Endothelial cell of umbilical vein (primary cell): Measurements from ENCODE around the gene MAPRE2. TPM values are rescaled to one million over a fixed set of nuclear protein-coding genes. Genes with fewer than 3 reads are reported as not detected.

Experiments
- BruUV-seq: library from RNA; stranded (reverse); fragments of 400-500 nt; replicated peaks from 2 replicates; lab custom pipeline; 2021; lab: Mats Ljungman, UMichigan
- CTCF ChIA-PET: fragments of 300-600, 350-600 bp; sonication (Branson Sonifier 250); formaldehyde crosslinking; loops from one replicate; lab custom pipeline; 2021; ENCODE audit warnings: antibody characterized with exemption, inconsistent platforms; lab: Charles Lee
- POLR2A ChIA-PET: fragments of 300-600, 350-600 bp; sonication (Branson Sonifier 250); formaldehyde crosslinking; loops from one replicate; lab custom pipeline; 2021; ENCODE audit warnings: antibody characterized with exemption, inconsistent platforms; lab: Charles Lee
- DNase-seq: peaks from one replicate; pipeline ENCODE4 v3.0.0-alpha.2; 2011; ENCODE audit warnings: low read depth, low spot score
- FAIRE-seq: peaks from 2 replicates; lab custom pipeline; 2011; peaks lifted over from hg19 to GRCh38; lab: Jason Lieb, UNC
- H2AFZ ChIP-seq: 2 replicates; pipeline ENCODE4 v1.6.0; 2012; ENCODE audit warnings: low read depth, low read length, control low read depth, inconsistent platforms
- H3K27ac ChIP-seq: 2 replicates; pipeline ENCODE4 v1.5.1; 2011; ENCODE audit warnings: low read depth, mild to moderate bottlenecking, control low read depth, low read length, moderate library complexity; ENCODE audit not compliant: insufficient read depth
- H3K27me3 ChIP-seq, 2 experiments: 2 replicates each; pipeline versions ENCODE4 v1.6.0 to v1.6.1; 2011; ENCODE audit warnings: low read length in 2 of 2, mixed read lengths in 1 of 2; ENCODE audit not compliant: control insufficient read depth in 2 of 2, insufficient read depth in 2 of 2
- H3K36me3 ChIP-seq, 2 experiments: 2 replicates in 1 of 2; 3 replicates in 1 of 2; pipeline ENCODE4 v1.5.1; 2011; ENCODE audit warnings: low read length in 2 of 2, mild to moderate bottlenecking in 1 of 2, moderate library complexity in 1 of 2; ENCODE audit not compliant: control insufficient read depth in 2 of 2, insufficient read depth in 2 of 2; ENCODE audit errors: extremely low read depth in 1 of 2
- H3K4me1 ChIP-seq: 3 replicates; pipeline ENCODE4 v1.5.1; 2011; ENCODE audit warnings: mild to moderate bottlenecking, low read length; ENCODE audit not compliant: control insufficient read depth, insufficient read depth; ENCODE audit errors: extremely low read depth
- H3K4me2 ChIP-seq: 2 replicates; pipeline ENCODE4 v1.6.1; 2011; ENCODE audit warnings: low read length, control low read depth, mixed read lengths; ENCODE audit not compliant: insufficient read depth
- H3K4me3 ChIP-seq, 3 experiments: fragments of 200-600 bp in 1 of 3; sonication (generic), shearing (Covaris generic) in 1 of 3; replicated peaks in 1 of 3; 2 replicates each; pipeline ENCODE4 v1.5.1; 2011 to 2016; ENCODE audit warnings: control low read depth in 3 of 3, low read length in 3 of 3, mild to moderate bottlenecking in 2 of 3, inconsistent platforms in 1 of 3, low read depth in 1 of 3, moderate library complexity in 1 of 3; ENCODE audit not compliant: insufficient read depth in 1 of 3
- H3K79me2 ChIP-seq: 2 replicates; pipeline ENCODE4 v1.6.0; 2012; ENCODE audit warnings: low read length, inconsistent platforms; ENCODE audit not compliant: control insufficient read depth, insufficient read depth
- H3K9ac ChIP-seq: replicated peaks from 2 replicates; pipeline ENCODE3; 2011; ENCODE audit warnings: low read length, control low read depth; ENCODE audit not compliant: insufficient read depth; ENCODE audit errors: extremely low read depth
- H3K9me1 ChIP-seq: replicated peaks from 3 replicates; pipeline ENCODE4 v1.6.0; 2011; ENCODE audit warnings: mild to moderate bottlenecking, low read length; ENCODE audit not compliant: control insufficient read depth, insufficient read depth; ENCODE audit errors: extremely low read depth
- H3K9me3 ChIP-seq: replicated peaks from 2 replicates; pipeline ENCODE4 v1.5.1; 2012; ENCODE audit warnings: low read length, inconsistent platforms; ENCODE audit not compliant: control insufficient read depth, insufficient read depth
- H4K20me1 ChIP-seq: replicated peaks from 2 replicates; pipeline ENCODE3; 2011; ENCODE audit warnings: mild to moderate bottlenecking, low read length; ENCODE audit not compliant: control insufficient read depth, insufficient read depth; ENCODE audit errors: extremely low read depth
- EZH2 ChIP-seq: IDR thresholded peaks from 2 replicates; pipeline ENCODE4 v1.6.1; 2012; ENCODE audit warnings: borderline replicate concordance, low read depth, mild to moderate bottlenecking, moderate library complexity, low read length, inconsistent platforms; ENCODE audit not compliant: severe bottlenecking
- FOS ChIP-seq: IDR thresholded peaks from 2 replicates; pipeline ENCODE4 v1.6.1; 2011; ENCODE audit warnings: mild to moderate bottlenecking, low read length, moderate library complexity, borderline replicate concordance; ENCODE audit not compliant: insufficient read depth
- GATA2 ChIP-seq: IDR thresholded peaks from 2 replicates; pipeline ENCODE4 v1.7.0; 2011; ENCODE audit warnings: low read depth, mild to moderate bottlenecking, moderate library complexity, mixed read lengths, low read length; ENCODE audit not compliant: insufficient read length, insufficient read depth
- JUN ChIP-seq: IDR thresholded peaks from 2 replicates; pipeline ENCODE4 v1.6.1; 2011; ENCODE audit warnings: borderline replicate concordance, low read depth; ENCODE audit not compliant: insufficient read length, insufficient read depth
- MYC ChIP-seq: IDR thresholded peaks from one replicate; pipeline ENCODE4 v1.6.1; 2011; ENCODE audit warnings: mild to moderate bottlenecking, low read depth, low read length
- POLR2A ChIP-seq: IDR thresholded peaks from 2 replicates; pipeline ENCODE4 v1.6.1; 2012; ENCODE audit warnings: low read depth, mild to moderate bottlenecking, control low read depth, low read length
- POLR2AphosphoS5 ChIP-seq: IDR thresholded peaks from 2 replicates; pipeline ENCODE4 v1.6.1; 2012; ENCODE audit warnings: low read depth, mild to moderate bottlenecking, control low read depth, low read length, moderate library complexity; ENCODE audit not compliant: insufficient read depth
- dilution Hi-C: fragments of 300-500 bp; cut with MboI; formaldehyde crosslinking; loops from one replicate; pipeline ENCODE4 v1.15.0; 2019; ENCODE audit warnings: low sequenced_read_pairs; ENCODE audit not compliant: extremely low pct_ligation_motif_present
- intact Hi-C: fragments of 100-400 bp; cut with micrococcal nuclease; formaldehyde crosslinking; loops from one replicate; pipeline ENCODE4 v1.10.0; 2022
- polyA plus RNA-seq, 4 experiments: library from polyadenylated mRNA; depleted of rRNA in 3 of 4; stranded (reverse) in 3 of 4; unstranded in 1 of 4; fragments of >200 nt; gene quantifications; 2 replicates each; pipeline versions ENCODE4 v1.2.1 to v1.2.3, GENCODE V29; 2011 to 2012; ENCODE audit warnings: missing spikeins in 1 of 4
- total RNA-seq: library from RNA; stranded (reverse); gene quantifications from 2 replicates; pipeline ENCODE4 v1.2.3, GENCODE V29; 2021
- TF ChIP-seq, protein P1 (sequence below): IDR thresholded peaks from 2 replicates; pipeline ENCODE4 v1.6.1; 2011; ENCODE audit not compliant: insufficient read depth, insufficient read length
- TF ChIP-seq, protein P2 (sequence below), 2 donors: IDR thresholded peaks; 1 replicate in 1 of 2; 2 replicates in 1 of 2; pipeline ENCODE4 v1.5.1; 2011; ENCODE audit warnings: low read length in 2 of 2, mild to moderate bottlenecking in 2 of 2, moderate library complexity in 2 of 2, control low read depth in 1 of 2, inconsistent platforms in 1 of 2, low read depth in 1 of 2; ENCODE audit not compliant: insufficient read depth in 1 of 2; ENCODE audit errors: extremely low read depth in 1 of 2

Gene MAPRE2
- total and polyA plus RNA-seq, 2 donors (not counting 3 experiments of a cell fraction or from before 2014, with no cell fraction given), result 117 to 148 TPM

DNA sequence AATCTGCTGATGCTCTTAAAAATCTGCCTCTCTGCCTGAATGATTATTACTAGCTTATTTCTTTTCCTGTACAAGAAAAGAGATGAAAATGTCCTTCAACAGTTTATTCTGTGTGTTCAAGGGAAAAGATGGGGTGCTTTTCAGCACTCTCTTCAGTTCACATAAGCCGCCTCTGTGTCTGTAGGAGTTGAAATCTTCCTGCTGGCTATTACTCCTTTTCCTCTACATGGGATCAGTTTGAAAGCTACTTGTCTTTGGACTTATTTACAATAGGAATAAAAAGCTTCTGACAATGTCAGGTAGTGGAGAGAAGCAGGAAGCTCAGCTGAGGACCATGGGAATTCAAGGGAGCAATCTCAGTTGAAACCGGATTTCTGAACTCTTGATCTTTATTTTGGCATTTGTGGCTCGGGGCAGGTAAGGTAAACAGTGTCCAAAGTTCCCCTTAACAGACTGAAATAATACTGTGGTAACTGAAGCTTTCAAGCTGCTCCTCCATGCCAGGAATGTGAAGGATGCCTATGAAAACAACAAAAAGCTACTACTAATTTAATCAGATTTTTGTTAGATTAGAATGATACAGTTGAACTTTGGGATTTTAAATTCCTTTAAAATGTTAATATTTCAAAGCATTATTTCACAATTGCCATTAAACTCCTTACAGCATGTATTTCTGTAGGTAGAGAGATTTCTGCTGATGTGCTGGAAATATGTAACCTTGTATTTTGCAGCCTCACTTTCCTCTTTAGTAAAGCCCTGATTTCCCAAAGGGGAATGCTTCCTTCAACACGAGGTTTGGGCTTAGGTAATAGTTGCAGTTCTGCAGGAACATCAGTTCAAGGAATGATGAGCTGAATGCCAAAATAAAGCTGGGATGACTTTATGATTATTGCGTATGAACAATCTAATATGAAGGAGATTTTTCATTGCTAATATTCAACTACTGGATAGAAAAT lies 43.6 kb downstream of the MAPRE2 start:
- no peaks in the 10 kb centered on the region for H3K9me1 ChIP-seq
- peaks cover 0 to 2% of the 10 kb centered on the region in 2 experiments for H3K36me3 ChIP-seq
- dilution Hi-C loops, result no loop called here
- POLR2A ChIA-PET, result no interaction called here
- no peak for TF ChIP-seq FOS
- TF ChIP-seq POLR2AphosphoS5, result no peak
- TF ChIP-seq MYC, result no peak
- TF ChIP-seq, protein P1, sequence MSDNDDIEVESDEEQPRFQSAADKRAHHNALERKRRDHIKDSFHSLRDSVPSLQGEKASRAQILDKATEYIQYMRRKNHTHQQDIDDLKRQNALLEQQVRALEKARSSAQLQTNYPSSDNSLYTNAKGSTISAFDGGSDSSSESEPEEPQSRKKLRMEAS, result no peak
- TF ChIP-seq EZH2, result no peak
- no peak for TF ChIP-seq POLR2A
- TF ChIP-seq, protein P2, sequence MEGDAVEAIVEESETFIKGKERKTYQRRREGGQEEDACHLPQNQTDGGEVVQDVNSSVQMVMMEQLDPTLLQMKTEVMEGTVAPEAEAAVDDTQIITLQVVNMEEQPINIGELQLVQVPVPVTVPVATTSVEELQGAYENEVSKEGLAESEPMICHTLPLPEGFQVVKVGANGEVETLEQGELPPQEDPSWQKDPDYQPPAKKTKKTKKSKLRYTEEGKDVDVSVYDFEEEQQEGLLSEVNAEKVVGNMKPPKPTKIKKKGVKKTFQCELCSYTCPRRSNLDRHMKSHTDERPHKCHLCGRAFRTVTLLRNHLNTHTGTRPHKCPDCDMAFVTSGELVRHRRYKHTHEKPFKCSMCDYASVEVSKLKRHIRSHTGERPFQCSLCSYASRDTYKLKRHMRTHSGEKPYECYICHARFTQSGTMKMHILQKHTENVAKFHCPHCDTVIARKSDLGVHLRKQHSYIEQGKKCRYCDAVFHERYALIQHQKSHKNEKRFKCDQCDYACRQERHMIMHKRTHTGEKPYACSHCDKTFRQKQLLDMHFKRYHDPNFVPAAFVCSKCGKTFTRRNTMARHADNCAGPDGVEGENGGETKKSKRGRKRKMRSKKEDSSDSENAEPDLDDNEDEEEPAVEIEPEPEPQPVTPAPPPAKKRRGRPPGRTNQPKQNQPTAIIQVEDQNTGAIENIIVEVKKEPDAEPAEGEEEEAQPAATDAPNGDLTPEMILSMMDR (IDR thresholded peaks at IDR 0.05; ENCODE audit: extremely low read depth in 1 of 2, insufficient read depth in 1 of 2, low read depth in 1 of 2, low read length in 2 of 2), result no peak
- TF ChIP-seq JUN, result no peak
- no peak for TF ChIP-seq GATA2
- CTCF ChIA-PET, result interaction anchor here (1.0 to 2.1 kb wide), 6 partner anchors 10 to 75 kb away, joined by 3 to 5 read pairs (median 4); no protein-coding TSS in a partner anchor
- H3K4me3 ChIP-seq, result no peak overlapping the region
- H4K20me1 ChIP-seq, result no peaks in the 10 kb centered on the region
- no peaks in the 10 kb centered on the region for H3K27me3 ChIP-seq
- no peaks in the 10 kb centered on the region for H3K9me3 ChIP-seq
- H3K27ac ChIP-seq, result no peak overlapping the region
- peaks cover 44% of the 10 kb centered on the region for H3K79me2 ChIP-seq
- FAIRE-seq (no peak), DNase-seq (peak; percentile 36)
- H3K4me2 ChIP-seq, result no peak overlapping the region
- no TSS peak for BruUV-seq
- H3K9ac ChIP-seq, result no peak overlapping the region
- H3K4me1 ChIP-seq, result peaks cover 19% of the 10 kb centered on the region
- intact Hi-C loops, result no loop called here
- no peak overlapping the region for H2AFZ ChIP-seq
